Measurements from ENCODE around the gene HRG.

DNA sequence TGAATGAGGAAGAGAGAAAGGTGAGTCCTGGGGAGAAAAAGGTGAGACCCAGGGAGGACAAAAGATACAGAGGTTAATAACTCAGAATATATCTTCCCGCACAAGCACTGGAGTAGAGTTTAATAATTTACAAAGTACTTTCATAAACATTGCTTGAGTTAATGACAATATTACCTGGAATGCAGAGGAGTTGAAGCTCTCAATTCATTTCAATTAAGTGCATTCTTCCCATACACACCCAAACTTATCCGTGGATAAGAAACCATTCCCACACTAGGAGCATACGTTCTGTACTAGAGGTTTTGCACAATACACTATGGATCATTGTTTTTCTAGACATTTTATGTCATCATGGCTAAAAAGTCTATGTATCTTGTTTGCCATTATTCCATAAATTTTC, 28.0 kb downstream of the HRG start:
- TF ChIP-seq, protein P1, sequence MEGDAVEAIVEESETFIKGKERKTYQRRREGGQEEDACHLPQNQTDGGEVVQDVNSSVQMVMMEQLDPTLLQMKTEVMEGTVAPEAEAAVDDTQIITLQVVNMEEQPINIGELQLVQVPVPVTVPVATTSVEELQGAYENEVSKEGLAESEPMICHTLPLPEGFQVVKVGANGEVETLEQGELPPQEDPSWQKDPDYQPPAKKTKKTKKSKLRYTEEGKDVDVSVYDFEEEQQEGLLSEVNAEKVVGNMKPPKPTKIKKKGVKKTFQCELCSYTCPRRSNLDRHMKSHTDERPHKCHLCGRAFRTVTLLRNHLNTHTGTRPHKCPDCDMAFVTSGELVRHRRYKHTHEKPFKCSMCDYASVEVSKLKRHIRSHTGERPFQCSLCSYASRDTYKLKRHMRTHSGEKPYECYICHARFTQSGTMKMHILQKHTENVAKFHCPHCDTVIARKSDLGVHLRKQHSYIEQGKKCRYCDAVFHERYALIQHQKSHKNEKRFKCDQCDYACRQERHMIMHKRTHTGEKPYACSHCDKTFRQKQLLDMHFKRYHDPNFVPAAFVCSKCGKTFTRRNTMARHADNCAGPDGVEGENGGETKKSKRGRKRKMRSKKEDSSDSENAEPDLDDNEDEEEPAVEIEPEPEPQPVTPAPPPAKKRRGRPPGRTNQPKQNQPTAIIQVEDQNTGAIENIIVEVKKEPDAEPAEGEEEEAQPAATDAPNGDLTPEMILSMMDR (IDR thresholded peaks at IDR 0.05 in 4 of 5, conservative IDR thresholded peaks at IDR 0.05 in 1 of 5) = no peak
- no peak for TF ChIP-seq POLR2A (IDR thresholded peaks at IDR 0.05)
